DMS153 treated with DMSO at 0.1 percent for 48 hours (cell line): ENCODE results near the gene EBI3.
"Not testable (repeated sequence)": the region's sequence is repeated elsewhere in the genome, so short reads cannot be mapped to it uniquely, and the experiment has no call there.

Experiments used
- DNase-seq: peaks from one replicate; lab custom pipeline; 2025; ENCODE audit not compliant: unreplicated experiment; lab: John Stamatoyannopoulos, UW

EBI3 gene

GRCh38 chr19:4199699-4200293, 29.5 kb upstream of the EBI3 start:
- no peak for DNase-seq

GRCh38 chr19:4200940-4201542, 28.3 kb upstream of the EBI3 start:
- DNase-seq: no peak

GRCh38 chr19:4201798-4202197, 27.5 kb upstream of the EBI3 start:
- no peak for DNase-seq

- no peak for DNase-seq
These were observed 22.4 kb upstream of the EBI3 start for GRCh38 chr19:4206818-4207484.

GRCh38 chr19:4208385-4209094, 20.8 kb upstream of the EBI3 start:
- DNase-seq: peak; percentile 11

GRCh38 chr19:4210166-4210731, 19.1 kb upstream of the EBI3 start:
- DNase-seq: no peak

GRCh38 chr19:4213116-4213515, 16.2 kb upstream of the EBI3 start:
- no peak for DNase-seq

- no peak for DNase-seq
These were observed 13.5 kb upstream of the EBI3 start for GRCh38 chr19:4215807-4216206.

- no peak for DNase-seq
These were observed 12.5 kb upstream of the EBI3 start for GRCh38 chr19:4216846-4217245.

- no peak for DNase-seq
These were observed 11.7 kb upstream of the EBI3 start for GRCh38 chr19:4217429-4218264.

- not testable (repeated sequence) for DNase-seq
These were observed 10.8 kb upstream of the EBI3 start for GRCh38 chr19:4218523-4218922.

- no peak for DNase-seq
These were observed 9.1 kb upstream of the EBI3 start for GRCh38 chr19:4220188-4220587.

- DNase-seq: no peak
These were observed 4.9 kb upstream of the EBI3 start for GRCh38 chr19:4224470-4224869.

GRCh38 chr19:4225885-4226284, 3.4 kb upstream of the EBI3 start:
- no peak for DNase-seq

- no peak for DNase-seq
These were observed 1.6 kb upstream of the EBI3 start for GRCh38 chr19:4227771-4228170.

GRCh38 chr19:4228765-4229178, 551 bp upstream of the EBI3 start:
- DNase-seq: no peak

GRCh38 chr19:4230237-4230636, 914 bp downstream of the EBI3 start:
- DNase-seq: not testable (repeated sequence)

- DNase-seq: not testable (repeated sequence)
These were observed 2.2 kb downstream of the EBI3 start for GRCh38 chr19:4231521-4231920.

- not testable (repeated sequence) for DNase-seq
These were observed 2.8 kb downstream of the EBI3 start for GRCh38 chr19:4232139-4232538.

- no peak for DNase-seq
These were observed 3.4 kb downstream of the EBI3 start for GRCh38 chr19:4232614-4233281.
